ENCODE results near the gene MS4A15.
"Not testable (repeated sequence)": the region's sequence is repeated elsewhere in the genome, so short reads cannot be mapped to it uniquely, and the experiment has no call there.

The MS4A15 gene

DNA sequence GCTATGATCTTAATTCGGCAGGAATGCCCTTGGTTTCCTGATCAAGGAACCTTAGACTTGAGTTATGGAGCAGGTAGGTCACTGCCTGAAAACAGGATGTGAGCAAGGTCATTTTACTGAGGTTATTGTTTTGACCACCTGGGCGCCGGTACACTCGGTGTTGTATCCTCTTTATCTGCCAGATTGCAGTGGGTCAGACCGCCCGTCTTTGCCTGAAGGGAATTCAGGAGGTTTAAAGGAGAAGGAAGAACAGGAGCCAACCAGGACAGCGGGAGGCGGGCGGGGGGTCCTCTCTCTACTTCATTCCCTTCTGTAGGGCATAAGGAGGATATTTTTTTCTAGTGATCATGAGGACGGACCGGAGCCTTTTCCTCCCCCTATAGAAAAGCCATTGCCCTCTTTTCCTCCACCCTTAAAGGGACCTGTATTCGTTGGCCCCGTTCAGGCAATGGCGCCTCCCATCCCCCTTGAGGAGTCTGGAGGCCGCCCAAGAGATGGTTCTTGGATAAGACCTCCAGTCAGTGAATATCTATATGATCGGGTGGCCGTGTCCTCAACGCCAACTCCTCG is 649 bp downstream of the MS4A15 start:
- DNase-seq: no peak

DNA sequence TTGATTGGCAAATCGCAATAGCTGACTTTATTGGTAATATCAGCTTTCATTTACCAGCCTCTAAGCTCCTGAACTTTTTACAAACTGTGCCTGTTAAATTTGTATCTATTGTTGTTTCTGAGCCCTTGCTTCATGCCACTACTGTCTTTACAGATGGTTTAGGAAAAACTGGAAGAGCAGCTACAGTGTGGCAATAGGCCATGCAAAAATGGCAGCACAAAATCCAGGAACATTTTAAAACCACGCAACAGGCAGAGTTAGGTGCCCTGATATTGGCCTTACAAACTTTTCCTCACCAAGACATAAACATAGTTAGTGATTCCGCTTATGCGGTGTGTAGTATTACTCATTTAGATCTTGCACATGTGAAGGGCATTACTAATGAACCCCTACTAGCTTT is 2.0 kb downstream of the MS4A15 start:
- not testable (repeated sequence) for DNase-seq

DNA sequence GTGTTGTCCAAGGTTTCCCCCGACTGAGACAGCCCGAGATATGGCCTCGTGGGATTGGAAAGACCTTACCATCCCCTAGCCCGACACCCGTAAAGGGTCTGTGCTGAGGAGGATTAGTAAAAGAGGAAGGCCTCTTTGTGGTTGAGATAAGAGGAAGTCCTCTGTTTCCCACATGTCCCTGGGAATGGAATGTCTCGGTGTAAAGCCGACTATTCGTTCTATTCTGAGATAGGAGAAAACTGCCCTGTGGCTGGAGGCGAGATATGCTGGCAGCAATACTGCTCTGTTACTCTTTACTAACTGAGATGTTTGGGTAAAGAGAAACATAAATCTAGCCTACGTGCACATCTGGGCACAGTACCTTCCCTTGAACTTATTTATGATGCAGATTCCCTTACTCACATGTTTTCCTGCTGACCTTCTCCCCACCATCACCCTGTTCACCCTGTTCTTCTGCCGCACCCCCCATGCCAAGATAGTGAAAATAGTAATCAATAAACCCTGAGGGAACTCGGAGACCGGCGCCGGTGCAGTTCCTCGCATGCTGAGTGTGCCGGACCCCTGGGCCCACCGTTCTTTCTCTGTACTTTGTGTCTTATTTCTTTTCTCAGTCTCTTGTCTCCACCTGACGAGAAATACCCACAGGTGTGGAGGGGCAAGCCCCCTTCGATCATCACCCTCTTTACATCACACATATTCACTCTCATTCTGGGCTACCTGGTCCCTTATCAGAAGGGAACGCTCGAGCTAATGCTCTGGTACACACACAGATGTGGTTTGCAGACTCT is 3.0 kb downstream of the MS4A15 start:
- not testable (repeated sequence) for DNase-seq

DNA sequence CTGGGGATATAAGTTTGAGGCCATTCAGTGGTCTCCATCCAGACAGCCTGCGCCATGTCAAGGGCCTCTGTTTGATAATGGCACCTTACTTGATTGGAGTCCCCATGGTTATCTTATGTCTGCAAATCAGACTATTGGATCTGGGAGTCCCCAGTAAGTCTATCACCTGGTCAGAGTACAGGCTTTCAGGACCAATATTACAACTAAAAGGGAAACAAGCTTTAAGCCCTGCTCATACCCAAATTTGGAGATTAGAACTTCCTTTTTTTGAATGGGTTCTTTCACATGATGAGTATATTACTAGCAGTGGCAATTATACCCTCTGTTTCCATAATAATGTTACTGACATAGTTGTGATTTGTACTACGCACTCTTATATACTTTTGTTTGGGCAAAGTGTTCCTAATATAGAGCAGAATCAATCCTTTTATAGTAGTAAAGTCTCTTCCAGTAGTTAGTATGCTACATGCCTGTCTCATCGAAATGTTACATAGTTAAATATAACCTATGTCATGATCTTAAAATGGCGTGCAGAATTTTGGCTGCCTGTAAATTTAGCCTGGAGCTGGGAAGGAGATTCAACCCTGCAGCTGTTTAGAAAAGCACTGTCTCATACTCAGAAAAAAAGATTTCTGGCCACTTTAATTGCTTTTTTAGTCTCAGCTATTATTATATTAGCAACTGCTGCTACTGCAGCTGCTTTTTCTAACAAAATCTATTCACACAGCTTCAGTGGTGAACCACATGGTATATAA is 4.9 kb downstream of the MS4A15 start:
- DNase-seq: no peak

DNA sequence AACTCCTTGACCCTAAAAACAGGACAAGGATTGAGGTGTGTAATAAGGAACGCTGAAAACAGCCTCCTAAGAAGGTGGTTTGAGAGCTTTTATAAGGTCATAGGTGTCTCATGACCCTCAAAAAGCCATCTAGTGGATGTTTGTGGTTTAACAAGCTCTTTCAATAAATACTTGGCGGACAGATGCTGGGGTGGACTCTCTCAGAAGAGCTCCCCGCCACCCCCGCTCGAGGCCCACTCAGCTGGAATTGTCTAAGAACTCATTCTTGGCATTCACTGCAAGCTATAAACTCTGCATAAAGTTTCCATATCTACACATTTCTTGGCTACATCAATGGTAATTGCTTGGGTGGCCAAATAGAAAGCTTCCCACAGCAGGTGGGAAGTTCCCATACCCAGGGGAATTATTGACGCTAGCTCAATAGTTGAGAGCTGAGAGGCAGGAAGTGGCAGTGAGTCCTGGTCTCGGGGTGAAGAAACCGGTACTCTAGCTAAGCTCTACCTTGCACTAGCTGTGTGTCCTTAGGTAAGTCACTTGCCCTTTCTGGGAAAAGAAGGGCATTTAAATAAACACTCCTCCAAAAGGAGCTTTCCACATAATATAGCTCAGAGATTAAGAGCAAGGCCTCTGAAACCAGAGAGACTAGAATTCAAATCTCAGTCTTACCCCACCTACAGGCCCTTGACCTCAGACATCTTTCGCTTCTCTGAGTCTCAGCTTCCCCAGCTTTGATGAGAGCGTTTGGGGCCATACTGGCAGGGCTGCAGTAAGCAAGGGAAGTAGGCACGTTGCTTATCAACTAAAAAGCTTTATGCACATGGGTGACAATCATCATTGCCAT is 6.4 kb downstream of the MS4A15 start:
- DNase-seq: no peak

DNA sequence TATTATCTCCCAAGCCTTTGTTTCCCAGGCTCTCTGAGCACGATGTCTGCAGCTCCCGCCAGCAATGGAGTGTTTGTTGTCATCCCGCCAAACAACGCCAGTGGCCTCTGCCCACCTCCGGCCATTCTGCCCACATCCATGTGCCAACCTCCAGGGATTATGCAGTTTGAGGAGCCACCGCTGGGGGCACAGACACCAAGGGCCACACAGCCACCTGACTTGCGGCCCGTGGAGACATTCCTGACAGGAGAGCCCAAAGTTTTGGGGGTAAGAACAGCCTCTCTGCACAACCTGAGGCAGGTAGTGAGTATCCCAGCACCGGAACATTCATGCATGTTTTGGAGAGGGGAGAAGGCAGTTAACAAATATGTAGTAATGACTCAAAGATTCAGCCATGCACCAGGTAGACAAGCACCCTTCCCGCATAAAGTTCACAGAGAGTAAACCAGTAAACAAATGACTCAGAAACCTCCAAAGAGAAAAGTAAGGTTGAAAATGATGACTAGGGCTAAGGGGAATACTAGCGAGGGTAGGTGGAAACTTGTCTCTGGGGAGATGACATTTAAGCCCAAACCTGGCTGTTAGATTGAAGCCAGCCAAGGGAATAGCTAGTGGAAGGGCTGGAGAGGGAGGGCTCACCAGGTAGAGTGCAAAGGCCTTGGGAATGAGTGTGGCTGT is 7.2 kb downstream of the MS4A15 start:
- no peak for DNase-seq

DNA sequence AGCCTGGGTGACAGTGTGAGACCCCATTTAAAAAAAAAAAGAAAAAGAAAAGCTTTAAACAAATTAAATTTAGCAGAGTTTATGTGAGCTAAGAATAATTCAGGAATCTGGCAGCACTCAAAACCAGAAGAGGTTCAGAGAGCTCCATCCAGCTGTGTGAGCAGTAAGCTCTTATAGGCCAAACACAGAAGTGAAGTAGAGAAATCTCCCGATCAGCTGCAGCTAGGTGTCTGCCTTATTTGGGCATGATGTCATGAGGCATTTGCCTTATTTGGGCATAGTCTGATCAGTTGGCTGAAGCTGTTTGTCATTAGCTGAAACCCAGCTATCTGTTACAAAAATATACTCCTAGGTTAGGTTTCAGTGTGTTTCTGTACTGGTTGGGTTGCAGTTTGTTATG is 8.2 kb downstream of the MS4A15 start:
- DNase-seq: no peak

DNA sequence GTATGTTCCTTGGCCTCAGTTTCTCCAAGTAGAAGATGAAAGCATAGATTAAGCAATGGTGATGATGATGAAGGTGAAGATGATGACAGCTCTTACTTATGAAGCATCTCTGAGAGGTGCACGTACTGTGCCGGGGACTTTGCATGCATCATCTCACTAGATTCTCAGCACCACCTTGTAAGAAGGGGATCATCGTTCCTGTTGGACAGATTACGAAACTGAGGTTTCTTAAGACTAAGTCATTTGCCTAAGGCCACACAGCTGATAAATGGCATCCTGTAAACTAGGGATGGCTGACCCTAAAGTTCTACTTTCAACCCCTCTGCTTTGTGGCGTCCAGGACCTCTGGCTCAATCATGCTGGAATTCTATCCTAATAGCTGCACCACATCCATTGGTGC is 8.7 kb downstream of the MS4A15 start:
- DNase-seq: no peak

DNA sequence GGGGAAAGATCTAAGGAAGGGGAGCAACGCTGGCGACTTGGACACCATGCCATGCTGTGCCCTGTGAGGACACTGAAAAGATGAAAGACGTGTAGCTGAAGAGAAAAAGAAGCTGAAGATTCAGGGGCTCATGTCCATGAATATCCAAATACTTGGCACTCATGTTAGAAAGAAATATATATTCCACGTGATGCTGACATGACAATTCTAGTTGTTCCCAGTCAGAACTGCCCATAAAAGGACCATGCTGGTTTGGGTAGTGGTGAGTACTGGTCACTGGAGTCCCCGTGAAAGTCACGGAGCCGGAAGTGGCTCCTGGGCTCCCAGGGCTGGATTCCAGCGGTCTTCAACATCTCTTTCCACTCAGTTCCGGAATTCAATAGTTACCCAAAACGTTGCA is 9.9 kb downstream of the MS4A15 start:
- DNase-seq: no peak

DNA sequence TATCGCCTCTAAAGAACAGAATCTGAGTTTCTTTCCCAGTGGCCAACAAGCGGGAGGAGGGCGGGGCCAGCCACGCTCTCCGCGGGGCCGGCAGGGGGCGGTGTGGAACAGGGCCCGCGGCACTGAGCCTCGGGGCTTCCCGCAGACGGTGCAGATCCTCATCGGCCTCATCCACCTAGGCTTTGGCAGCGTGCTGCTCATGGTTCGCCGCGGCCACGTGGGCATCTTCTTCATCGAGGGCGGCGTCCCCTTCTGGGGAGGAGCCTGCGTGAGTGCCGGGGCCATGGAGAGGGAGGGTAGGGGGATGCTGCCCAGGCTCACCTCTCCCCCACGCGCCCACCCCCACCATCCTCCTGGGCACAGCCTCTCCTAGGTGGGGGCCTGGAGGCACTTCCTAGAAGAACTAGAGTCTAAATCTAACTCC is 10.7 kb downstream of the MS4A15 start:
- no peak for DNase-seq

DNA sequence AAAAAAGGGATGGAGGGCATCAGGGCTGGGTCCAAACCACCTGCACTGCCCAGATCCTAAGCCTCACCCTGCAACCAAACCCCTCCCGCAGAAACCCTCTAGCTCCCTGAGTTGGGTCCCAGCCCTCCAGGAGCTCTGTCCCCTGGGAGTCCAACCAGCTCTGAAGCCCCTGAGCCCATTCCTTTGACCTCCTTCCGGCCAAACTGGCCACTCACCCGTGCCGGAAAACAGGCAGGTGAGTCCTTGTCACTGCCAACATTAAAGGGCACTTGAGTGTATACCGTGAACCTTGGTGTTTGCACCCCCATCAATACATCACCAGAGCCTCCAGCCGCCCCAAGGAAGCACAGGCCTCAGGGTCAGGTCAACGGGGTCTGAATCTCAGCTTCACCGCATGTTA is 11.5 kb downstream of the MS4A15 start:
- DNase-seq: no peak

DNA sequence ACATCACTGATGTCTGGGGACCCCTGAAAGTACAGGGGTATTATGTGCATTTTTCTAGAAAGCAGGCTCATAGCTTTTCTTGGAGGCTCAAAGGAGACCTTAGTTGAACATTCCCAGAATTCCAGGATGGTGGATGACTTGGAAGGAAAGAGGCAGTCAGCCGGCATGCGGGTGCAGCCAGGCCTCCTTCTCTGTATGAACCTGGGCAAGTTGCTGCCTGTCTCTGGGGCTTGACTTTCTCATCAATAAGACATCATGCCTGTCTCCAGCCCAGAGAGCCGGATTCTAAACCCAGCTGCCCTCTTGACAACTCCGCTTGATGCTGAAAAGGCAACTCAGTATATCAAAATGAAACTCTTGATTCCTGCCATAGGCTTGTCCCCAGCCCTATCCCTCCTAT is 12.6 kb downstream of the MS4A15 start:
- DNase-seq: no peak

DNA sequence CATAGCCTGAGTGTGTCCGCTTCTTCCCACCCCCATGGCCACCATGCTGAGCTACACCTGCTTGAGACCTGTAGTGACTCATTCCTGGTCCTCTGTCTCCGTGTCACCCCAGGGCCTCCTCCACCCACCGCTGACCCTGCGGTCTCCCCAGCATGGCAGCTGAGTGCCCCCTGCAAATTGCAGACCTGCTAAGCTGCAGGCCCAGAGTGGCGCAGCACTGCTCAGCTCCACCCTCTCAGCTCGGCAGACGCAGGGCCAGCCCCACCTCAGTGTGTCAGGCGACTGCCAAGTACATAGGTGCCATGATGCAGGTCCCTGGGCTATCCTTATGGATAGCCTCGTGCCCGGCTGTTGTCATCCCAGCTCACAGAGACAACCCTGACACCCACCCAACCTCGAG is 13.1 kb downstream of the MS4A15 start:
- no peak for DNase-seq

DNA sequence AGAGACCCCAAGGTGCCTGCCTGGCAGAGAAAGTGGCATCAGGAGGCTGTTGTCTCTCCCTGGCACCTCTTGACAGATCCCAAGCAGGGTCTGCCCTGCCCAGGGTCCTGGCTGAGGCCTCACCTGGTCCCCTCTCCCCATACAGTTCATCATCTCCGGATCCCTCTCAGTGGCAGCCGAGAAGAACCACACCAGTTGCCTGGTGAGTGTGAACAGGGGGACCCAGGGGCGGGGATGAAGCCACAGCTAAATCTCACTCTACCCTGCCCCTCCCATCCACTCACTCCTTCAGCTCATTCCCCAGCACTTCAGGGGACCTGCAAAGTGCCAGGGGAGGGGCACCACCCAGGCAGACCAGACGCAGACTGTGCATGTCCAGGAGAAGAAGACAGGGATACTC is 14.5 kb downstream of the MS4A15 start:
- DNase-seq: no peak

DNA sequence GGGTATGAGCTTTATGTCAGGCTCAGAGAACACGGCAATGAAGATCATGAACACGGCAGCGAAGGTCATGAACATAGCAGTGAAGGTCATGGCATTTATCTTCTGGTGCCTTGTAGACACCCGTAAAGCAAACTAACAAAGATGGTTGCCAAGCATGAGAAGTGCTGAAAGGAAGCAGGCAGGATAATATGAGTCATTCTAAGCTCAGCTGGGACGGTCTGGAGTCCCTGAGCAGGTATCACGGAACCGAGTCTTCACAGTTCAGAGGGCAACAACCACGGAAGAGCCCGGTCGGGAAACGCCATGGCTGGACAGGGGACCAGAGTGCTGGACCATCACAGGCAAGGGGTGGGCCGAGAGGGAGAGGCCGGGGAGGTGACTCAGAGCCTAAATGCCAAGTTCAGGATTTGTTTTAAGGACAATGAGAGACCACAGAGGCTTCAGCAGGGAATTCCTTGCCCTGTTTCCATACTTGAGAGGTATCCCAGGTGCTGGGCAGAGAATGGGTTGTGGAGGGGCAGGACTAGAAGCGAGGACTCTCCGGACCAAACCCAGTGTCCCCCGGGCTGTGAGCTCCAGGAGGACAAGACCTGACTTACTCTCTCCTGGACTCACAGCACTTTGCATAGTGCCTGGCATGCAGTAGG is 15.3 kb downstream of the MS4A15 start:
- no peak for DNase-seq

DNA sequence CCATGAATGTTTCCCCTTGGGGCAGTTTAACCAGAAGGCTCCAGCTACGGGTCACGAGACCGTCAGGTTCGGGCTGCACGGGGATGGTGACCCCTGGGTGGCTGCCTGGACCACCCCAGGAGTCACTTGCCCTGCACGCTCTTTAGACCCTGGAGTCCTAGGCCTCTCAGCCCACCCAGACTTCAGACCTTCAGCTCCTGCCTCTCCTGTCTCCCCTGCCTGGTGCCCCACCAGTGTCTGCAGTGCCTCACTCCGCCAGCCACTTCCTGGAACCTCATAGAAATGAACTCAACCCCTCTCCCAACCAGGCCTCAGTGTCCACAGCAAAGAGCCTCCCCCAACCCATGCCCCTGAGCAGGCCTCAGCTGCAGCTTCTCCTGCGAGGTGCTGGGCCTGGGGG is 16.0 kb downstream of the MS4A15 start:
- no peak for DNase-seq

DNA sequence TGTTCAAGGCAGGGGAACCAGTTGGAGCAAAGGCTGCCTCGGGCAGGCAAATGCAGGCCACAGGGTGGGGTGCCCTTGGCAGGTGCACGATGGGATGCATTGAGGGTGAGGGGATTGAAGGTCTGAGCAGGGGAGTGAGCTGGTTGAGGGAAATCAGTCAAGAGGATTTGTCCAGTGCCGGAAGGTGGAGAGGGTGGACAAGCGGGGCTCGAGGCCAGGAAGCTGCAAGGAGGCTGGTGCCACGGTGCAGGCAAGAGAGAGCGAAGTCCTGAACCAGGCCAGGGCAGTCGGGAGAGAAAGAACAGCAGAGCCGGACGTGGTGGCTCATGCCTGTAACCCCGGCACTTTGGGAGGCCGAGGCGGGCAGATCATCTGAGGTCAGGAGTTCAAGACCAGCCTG is 18.1 kb downstream of the MS4A15 start:
- DNase-seq: no peak

DNA sequence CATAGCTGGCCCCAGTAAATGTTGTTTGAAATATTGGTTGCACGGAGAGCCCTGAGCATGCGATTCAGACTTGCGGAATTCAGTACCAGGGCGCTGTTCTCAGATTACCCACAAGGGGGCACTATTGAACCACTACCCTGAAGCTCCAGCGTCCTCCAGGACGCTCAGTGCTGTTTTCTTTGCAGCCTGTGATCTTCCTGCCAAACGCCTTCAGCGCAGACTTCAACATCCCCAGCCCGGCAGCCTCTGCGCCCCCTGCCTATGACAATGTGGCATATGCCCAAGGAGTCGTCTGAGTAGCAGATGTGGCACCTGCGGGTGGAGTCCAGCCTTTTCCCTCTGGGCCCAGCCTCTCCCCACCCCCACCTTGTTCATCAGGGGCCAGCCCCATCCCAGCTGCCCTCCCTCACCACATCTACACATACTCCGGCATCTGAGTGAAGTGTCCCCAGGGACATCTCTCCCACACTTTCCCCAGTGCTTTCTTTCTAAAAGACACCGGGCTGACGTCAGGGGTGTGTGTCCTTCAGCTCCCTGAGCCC is 18.8 kb downstream of the MS4A15 start:
- peak; percentile 90 for DNase-seq

DNA sequence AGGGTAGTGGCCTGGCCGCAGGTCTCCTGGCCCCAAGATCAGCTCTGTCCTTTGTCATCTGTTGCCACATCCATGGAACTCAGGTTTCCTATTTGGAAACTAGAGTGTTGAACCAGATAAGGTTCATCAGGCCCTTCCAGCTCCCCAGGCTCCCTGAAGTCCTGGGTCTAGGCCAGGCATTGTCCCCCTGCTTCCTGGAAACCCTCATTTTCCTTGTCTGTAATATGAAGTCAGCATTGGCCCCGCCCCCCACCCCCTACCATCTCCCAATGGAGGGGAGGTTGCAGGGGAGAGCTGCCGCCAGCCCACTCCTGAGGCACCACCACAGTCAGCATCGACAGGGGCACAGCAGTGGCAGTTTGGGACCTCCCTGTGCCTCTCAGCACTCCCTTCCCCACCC is 19.5 kb downstream of the MS4A15 start:
- DNase-seq: no peak

DNA sequence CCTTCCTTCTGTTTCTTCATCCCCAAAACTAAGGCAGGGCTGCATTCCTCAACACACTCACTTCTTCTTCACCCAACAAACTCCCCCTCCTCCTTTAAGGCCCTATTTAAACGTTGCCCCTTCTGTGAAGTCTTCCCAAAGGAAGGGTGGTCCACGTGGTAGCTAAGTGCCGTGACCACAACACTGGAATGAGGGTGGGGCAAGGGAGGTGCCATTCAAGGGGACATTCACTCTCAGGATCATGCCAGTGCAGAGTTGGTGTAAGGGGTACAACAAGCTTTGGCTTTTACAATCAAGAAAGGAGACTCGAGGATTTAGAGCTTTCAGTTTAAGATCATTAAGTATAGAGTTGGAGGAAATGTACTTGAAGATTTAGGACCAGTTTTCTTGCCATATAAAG is 20.4 kb downstream of the MS4A15 start:
- no peak for DNase-seq

DNA sequence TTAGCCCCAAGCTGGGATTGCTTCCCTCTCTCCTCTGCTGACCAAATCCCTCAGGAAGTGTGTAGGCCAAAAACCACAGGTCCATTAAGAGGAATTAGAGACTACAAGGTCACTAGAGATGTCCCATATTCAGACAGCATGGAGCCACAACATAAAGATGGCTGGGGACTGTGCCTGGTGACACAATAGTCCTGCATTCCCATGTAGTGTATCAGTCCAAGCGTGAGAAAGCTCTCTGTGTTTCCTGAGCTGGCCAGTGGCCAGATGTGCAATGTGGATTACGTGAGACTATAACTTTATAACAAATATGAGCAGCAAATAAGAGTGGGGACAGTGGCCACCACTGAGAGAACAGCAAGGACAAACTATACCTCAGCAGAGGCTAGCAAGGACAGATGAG is 20.9 kb downstream of the MS4A15 start:
- DNase-seq: no peak

DNA sequence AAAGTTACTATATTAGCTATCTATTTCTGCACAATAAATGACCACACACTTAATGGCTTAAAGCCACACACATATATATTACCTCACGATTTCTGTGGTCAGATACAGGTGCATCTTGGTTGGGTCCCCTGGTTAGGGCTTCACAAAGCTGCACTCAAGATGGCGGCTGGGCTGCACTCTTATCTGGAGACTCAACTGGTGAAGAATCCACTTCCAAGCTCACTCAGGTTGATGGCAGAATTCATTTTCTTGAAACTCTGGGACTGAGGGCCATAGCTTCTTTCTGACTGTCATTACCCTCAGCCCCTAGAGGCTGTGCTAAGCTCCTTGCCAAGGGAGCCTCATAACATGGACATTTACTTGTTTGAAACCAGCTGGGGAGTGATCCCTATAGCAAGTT is 23.4 kb downstream of the MS4A15 start:
- no peak for DNase-seq
